ENCODE data around the gene SELL. TPM values are rescaled to one million over a fixed set of nuclear protein-coding genes. Genes with fewer than 3 reads are reported as not detected.

SELL gene
- total and polyA plus RNA-seq, 2 of the 4 experiments (the other 2 are of a cell fraction) = not detected

- dilution Hi-C loops (cut with HindIII; ENCODE audit: low sequenced_read_pairs, unreplicated experiment) = no loop called here
- no peak overlapping the region for H3K14ac ChIP-seq (replicated peaks; ENCODE audit: low read depth, low read length)
- no peak overlapping the region for H4K91ac ChIP-seq (ENCODE audit: insufficient read depth, low read depth, low read length)
- no peak overlapping the region for H2BK120ac ChIP-seq (ENCODE audit: low read depth, low read length)
- ChIA-PET POLR2A (ENCODE audit: unreplicated experiment) (no interaction called here), CTCF (interaction anchor here (0.5 to 1.5 kb wide), 9 partner anchors 12 to 942 kb away, joined by 3 to 5 read pairs (median 3); no protein-coding TSS in a partner anchor)
- no peak overlapping the region for H2BK15ac ChIP-seq (ENCODE audit: low read depth, low read length)
- H4K20me1 ChIP-seq (ENCODE audit: insufficient read depth, low read length) = no peaks in the 10 kb centered on the region
- H3K79me1 ChIP-seq (ENCODE audit: low read depth in 1 of 2, low read length in 2 of 2) = no peaks in the 10 kb centered on the region
- no peak for TF ChIP-seq CHD1 (IDR thresholded peaks at IDR 0.05; ENCODE audit: low read depth, low read length)
- no peak for TF ChIP-seq SMC3 (IDR thresholded peaks at IDR 0.05; ENCODE audit: low read depth, low read length)
- TF ChIP-seq NFE2L2 (IDR thresholded peaks at IDR 0.05; ENCODE audit: low read depth, low read length) = no peak
- no peak for TF ChIP-seq MAFK (IDR thresholded peaks at IDR 0.05; ENCODE audit: low read depth, low read length)
- TF ChIP-seq CEBPB (IDR thresholded peaks at IDR 0.05; ENCODE audit: low read depth, low read length) = no peak
- no peak for TF ChIP-seq MAZ (IDR thresholded peaks at IDR 0.05; ENCODE audit: borderline replicate concordance, low read depth, low read length)
- TF ChIP-seq BHLHE40 (IDR thresholded peaks at IDR 0.05; ENCODE audit: low read depth, low read length) = no peak
- TF ChIP-seq RAD21 (IDR thresholded peaks at IDR 0.05; ENCODE audit: low read length) = no peak
- no peak overlapping the region for H3K23ac ChIP-seq (ENCODE audit: low read depth, low read length)
- H3K4me2 ChIP-seq (ENCODE audit: low read depth, low read length) = no peak overlapping the region
- no peaks in the 10 kb centered on the region for H3K36me3 ChIP-seq (ENCODE audit: control insufficient read depth, insufficient read depth, low read length)
- intact Hi-C loops (cut with micrococcal nuclease) = loop anchor here (1.0 to 5.0 kb wide), 4 partner anchors 111 to 1107 kb away; no protein-coding TSS in a partner anchor
- DNase-seq = no peak
- no peaks in the 10 kb centered on the region for H3K9me3 ChIP-seq (ENCODE audit: control insufficient read depth, insufficient read depth, low read length)
- no peak overlapping the region for H2AK5ac ChIP-seq (ENCODE audit: low read depth, low read length)
- no CpG with 5 or more reads among the region's 2 CpGs for WGBS, 2 experiments (ENCODE audit: extremely low coverage in 2 of 2, insufficient read length in 1 of 2)
- no peak overlapping the region for H4K8ac ChIP-seq (ENCODE audit: low read depth in 2 of 2, low read length in 2 of 2)
- in situ Hi-C loops (cut with MboI; ENCODE audit: low sequenced_read_pairs) = no loop called here
- BruUV-seq (replicated peaks) = no TSS peak
- H2AK9ac ChIP-seq (replicated peaks; ENCODE audit: low read depth, low read length, poor library complexity) = no peak overlapping the region
- H3K56ac ChIP-seq (ENCODE audit: extremely low read depth, insufficient read depth, low read length) = no peak overlapping the region
- no peaks in the 10 kb centered on the region; the same call in 1 of the 2 replicates for H3K27me3 ChIP-seq (ENCODE audit: control insufficient read depth, insufficient read depth, low read length)
- no peak overlapping the region for H4K5ac ChIP-seq (ENCODE audit: low read depth, low read length)
- H3K9ac ChIP-seq (ENCODE audit: low read depth, low read length) = no peak overlapping the region
- H3K4ac ChIP-seq (ENCODE audit: low read depth, low read length) = no peak overlapping the region
- H2AFZ ChIP-seq (replicated peaks; ENCODE audit: low read length, poor library complexity) = no peak overlapping the region
- no peak overlapping the region for H3K27ac ChIP-seq (ENCODE audit: insufficient read depth, low read length)
- H2BK5ac ChIP-seq (ENCODE audit: low read depth, low read length, poor library complexity, severe bottlenecking) = no peak overlapping the region
- H3K4me1 ChIP-seq (ENCODE audit: control insufficient read depth, insufficient read depth, low read length) = no peaks in the 10 kb centered on the region
- H3K4me3 ChIP-seq (ENCODE audit: insufficient read depth, low read depth, low read length) = no peak overlapping the region
- no peaks in the 10 kb centered on the region for H3K9me1 ChIP-seq (ENCODE audit: insufficient read depth, low read length)
- no peak overlapping the region for H2BK20ac ChIP-seq (ENCODE audit: low read depth, low read length)
- no peak for ATAC-seq (ENCODE audit: low read depth)
- H3K18ac ChIP-seq (ENCODE audit: low read depth, low read length) = no peak overlapping the region
Measured at GRCh38 chr1:169712309-169712631, 850 bp upstream of the SELL start.

All from IMR-90 (cell line).